DOHH2 (cell line): ENCODE results near the gene CRADD.

Experiments used
- EZH2phosphoT487 ChIP-seq: fragments of 200-600 bp; sonication (generic); IDR thresholded peaks from 2 replicates; pipeline ENCODE4 v1.6.1; 2017; ENCODE audit warnings: borderline replicate concordance, mild to moderate bottlenecking, antibody characterized with exemption, low read length, moderate library complexity, mixed read lengths
- TF ChIP-seq, protein P1 (sequence below): fragments of 200-600 bp; sonication (generic); IDR thresholded peaks from one replicate; pipeline ENCODE4 v1.5.1; 2014; ENCODE audit warnings: antibody characterized with exemption, mild to moderate bottlenecking, low read depth, low read length; ENCODE audit not compliant: poor library complexity, severe bottlenecking

DNA sequence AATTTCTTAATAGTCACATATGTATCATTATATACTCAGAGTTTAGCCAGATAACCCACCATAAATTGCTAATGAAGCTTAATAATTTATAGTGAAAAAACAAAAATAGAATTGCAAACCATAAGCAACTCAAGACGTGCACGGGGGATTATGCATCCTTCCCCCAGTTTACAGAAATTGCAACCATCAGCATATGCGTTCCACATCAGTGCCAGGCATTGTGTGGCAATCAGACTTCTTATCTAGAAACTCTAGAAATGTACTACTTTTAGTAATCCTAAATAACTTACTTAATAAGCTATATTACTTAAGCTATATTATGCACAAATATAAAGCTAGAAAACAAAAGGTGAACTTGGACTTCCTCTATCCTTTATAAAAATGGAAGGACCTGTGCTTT is 115.8 kb downstream of the CRADD start:
- TF ChIP-seq, protein P1, sequence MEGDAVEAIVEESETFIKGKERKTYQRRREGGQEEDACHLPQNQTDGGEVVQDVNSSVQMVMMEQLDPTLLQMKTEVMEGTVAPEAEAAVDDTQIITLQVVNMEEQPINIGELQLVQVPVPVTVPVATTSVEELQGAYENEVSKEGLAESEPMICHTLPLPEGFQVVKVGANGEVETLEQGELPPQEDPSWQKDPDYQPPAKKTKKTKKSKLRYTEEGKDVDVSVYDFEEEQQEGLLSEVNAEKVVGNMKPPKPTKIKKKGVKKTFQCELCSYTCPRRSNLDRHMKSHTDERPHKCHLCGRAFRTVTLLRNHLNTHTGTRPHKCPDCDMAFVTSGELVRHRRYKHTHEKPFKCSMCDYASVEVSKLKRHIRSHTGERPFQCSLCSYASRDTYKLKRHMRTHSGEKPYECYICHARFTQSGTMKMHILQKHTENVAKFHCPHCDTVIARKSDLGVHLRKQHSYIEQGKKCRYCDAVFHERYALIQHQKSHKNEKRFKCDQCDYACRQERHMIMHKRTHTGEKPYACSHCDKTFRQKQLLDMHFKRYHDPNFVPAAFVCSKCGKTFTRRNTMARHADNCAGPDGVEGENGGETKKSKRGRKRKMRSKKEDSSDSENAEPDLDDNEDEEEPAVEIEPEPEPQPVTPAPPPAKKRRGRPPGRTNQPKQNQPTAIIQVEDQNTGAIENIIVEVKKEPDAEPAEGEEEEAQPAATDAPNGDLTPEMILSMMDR = no peak
- no peak for TF ChIP-seq EZH2phosphoT487
